Brain microvascular endothelial cell (primary cell): ENCODE results near the gene FNDC3B.

ENCODE experiments used
- DNase-seq: peaks from one replicate; pipeline ENCODE4 v3.0.0-alpha.2; 2020
- H3K27ac ChIP-seq: fragments of 250-450 bp; sonication (Bioruptor Pico); 2 replicates; pipeline ENCODE4 v1.5.1; 2020; ENCODE audit warnings: mild to moderate bottlenecking, moderate library complexity
- H3K27me3 ChIP-seq: fragments of 250-450 bp; sonication (Bioruptor Pico); replicated peaks from 2 replicates; pipeline ENCODE4 v1.5.1; 2020; ENCODE audit warnings: mild to moderate bottlenecking
- H3K36me3 ChIP-seq: fragments of 250-450 bp; sonication (Bioruptor Pico); replicated peaks from 2 replicates; pipeline ENCODE4 v1.5.1; 2020; ENCODE audit warnings: mild to moderate bottlenecking
- H3K4me3 ChIP-seq: 2 replicates; pipeline ENCODE4 v1.5.1; 2011; ENCODE audit warnings: low read depth, mild to moderate bottlenecking, control low read depth, low read length, moderate library complexity
- CTCF ChIP-seq: IDR thresholded peaks from 2 replicates; pipeline ENCODE4 v1.5.1; 2011; ENCODE audit warnings: low read depth, mild to moderate bottlenecking, moderate library complexity, low read length, control low read depth, inconsistent platforms; ENCODE audit errors: missing control alignments
- in situ Hi-C: cut with HindIII; loops from 2 replicates; pipeline ENCODE4 v1.10.0; 2017; ENCODE audit warnings: low sequenced_read_pairs, low pct_ligation_motif_present

Gene FNDC3B

GRCh38 chr3:172082820-172083513, 43.6 kb downstream of the FNDC3B start:
- H3K27ac ChIP-seq = peak overlapping the region; percentile 84
- H3K36me3 ChIP-seq = peaks cover 25% of the 10 kb centered on the region
- TF ChIP-seq CTCF = no peak
- no peak overlapping the region for H3K4me3 ChIP-seq
- in situ Hi-C loops = no loop called here
- H3K27me3 ChIP-seq = no peaks in the 10 kb centered on the region
- DNase-seq = no peak

GRCh38 chr3:172083995-172084409, 44.6 kb downstream of the FNDC3B start:
- no peak for DNase-seq
- no peak overlapping the region for H3K27ac ChIP-seq
- peaks cover 23% of the 10 kb centered on the region for H3K36me3 ChIP-seq
- no peaks in the 10 kb centered on the region for H3K27me3 ChIP-seq
- in situ Hi-C loops = no loop called here
- no peak for TF ChIP-seq CTCF
- H3K4me3 ChIP-seq = no peak overlapping the region

- Histone ChIP-seq H3K27me3 (no peaks in the 10 kb centered on the region), H3K27ac (peak overlapping the region; percentile 70), H3K4me3 (no peak overlapping the region), H3K36me3 (peaks cover 15% of the 10 kb centered on the region)
- peak; percentile 53 for DNase-seq
- in situ Hi-C loops = no loop called here
- TF ChIP-seq CTCF = no peak
Observed at GRCh38 chr3:172084871-172085556, 45.6 kb downstream of the FNDC3B start.

GRCh38 chr3:172085557-172085895, 46.1 kb downstream of the FNDC3B start:
- peak overlapping the region; percentile 70 for H3K27ac ChIP-seq
- DNase-seq = no peak
- no peak for TF ChIP-seq CTCF
- in situ Hi-C loops = no loop called here
- H3K27me3 ChIP-seq = no peaks in the 10 kb centered on the region
- H3K36me3 ChIP-seq = peaks cover 15% of the 10 kb centered on the region
- no peak overlapping the region for H3K4me3 ChIP-seq

- Histone ChIP-seq H3K27ac (peak overlapping the region; percentile 70), H3K36me3 (peaks cover 12% of the 10 kb centered on the region)
- DNase-seq = no peak
Observed at GRCh38 chr3:172086071-172086470, 46.7 kb downstream of the FNDC3B start.

More at GRCh38 chr3:172086071-172086470, 46.7 kb downstream of the FNDC3B start:
- no peaks in the 10 kb centered on the region for H3K27me3 ChIP-seq
- in situ Hi-C loops = no loop called here
- no peak for TF ChIP-seq CTCF
- no peak overlapping the region for H3K4me3 ChIP-seq
